Inflammatory macrophage treated with lipopolysaccharide for 4 hours (primary cell): ENCODE results near the gene KYNU.
"Not testable (repeated sequence)": the region's sequence is repeated elsewhere in the genome, so short reads cannot be mapped to it uniquely, and the experiment has no call there.

Experiments used
- DNase-seq: peaks from one replicate; pipeline ENCODE4 v3.0.0-alpha.2; 2020

Gene KYNU

GRCh38 chr2:142877216-142877838, at the start of gene KYNU:
Gene KYNU, plus strand, starts transcription at chr2:142877664. Its CDS starts 7,704 bp downstream, at chr2:142885368.
- DNase-seq, result peak; percentile 92

- peak; percentile 93 for DNase-seq
Observed at GRCh38 chr2:142834021-142834420, 43.4 kb upstream of the KYNU start.

GRCh38 chr2:142840436-142840835, 37.0 kb upstream of the KYNU start:
- peak; percentile 86 for DNase-seq

- DNase-seq, result no peak
Observed at GRCh38 chr2:142841788-142842187, 35.7 kb upstream of the KYNU start.

GRCh38 chr2:142842369-142842768, 35.1 kb upstream of the KYNU start:
- DNase-seq, result no peak

GRCh38 chr2:142843731-142844130, 33.7 kb upstream of the KYNU start:
- no peak for DNase-seq

- DNase-seq, result no peak
Observed at GRCh38 chr2:142848023-142848606, 29.3 kb upstream of the KYNU start.

- DNase-seq, result no peak
Observed at GRCh38 chr2:142849820-142850219, 27.6 kb upstream of the KYNU start.

- no peak for DNase-seq
Observed at GRCh38 chr2:142853912-142854311, 23.6 kb upstream of the KYNU start.

- DNase-seq, result peak; percentile 66
Observed at GRCh38 chr2:142857256-142858164, 20.0 kb upstream of the KYNU start.

GRCh38 chr2:142858961-142859360, 18.5 kb upstream of the KYNU start:
- DNase-seq, result peak; percentile 81

GRCh38 chr2:142862299-142862698, 15.2 kb upstream of the KYNU start:
- DNase-seq, result no peak

GRCh38 chr2:142862847-142863246, 14.6 kb upstream of the KYNU start:
- DNase-seq, result peak; percentile 16

- peak; percentile 77 for DNase-seq
Observed at GRCh38 chr2:142863485-142863961, 13.9 kb upstream of the KYNU start.

- not testable (repeated sequence) for DNase-seq
Observed at GRCh38 chr2:142864605-142865004, 12.9 kb upstream of the KYNU start.

GRCh38 chr2:142865924-142866323, 11.5 kb upstream of the KYNU start:
- DNase-seq, result peak; percentile 95

GRCh38 chr2:142866426-142866825, 11.0 kb upstream of the KYNU start:
- DNase-seq, result no peak

GRCh38 chr2:142867136-142867535, 10.3 kb upstream of the KYNU start:
- DNase-seq, result peak; percentile 43

GRCh38 chr2:142868229-142868762, 9.2 kb upstream of the KYNU start:
- peak; percentile 95 for DNase-seq

GRCh38 chr2:142869065-142869460, 8.4 kb upstream of the KYNU start:
- not testable (repeated sequence) for DNase-seq

- DNase-seq, result no peak
Observed at GRCh38 chr2:142869461-142870106, 7.9 kb upstream of the KYNU start.

- peak; percentile 94 for DNase-seq
Observed at GRCh38 chr2:142870526-142870925, 6.9 kb upstream of the KYNU start.

GRCh38 chr2:142871396-142871795, 6.1 kb upstream of the KYNU start:
- peak; percentile 35 for DNase-seq
